Common myeloid progenitor, CD34-positive (primary cell): ENCODE data around the gene EXOC3.

Experiments
- CTCF ChIA-PET: fragments of 350-600 bp; sonication (Branson Sonifier 250); formaldehyde crosslinking; loops from one replicate; lab custom pipeline; 2021; ENCODE audit warnings: antibody characterized with exemption; lab: Charles Lee
- POLR2A ChIA-PET: fragments of 350-600 bp; sonication (Branson Sonifier 250); formaldehyde crosslinking; loops from one replicate; lab custom pipeline; 2021; ENCODE audit warnings: antibody characterized with exemption; lab: Charles Lee
- DNase-seq, 3 donors: peaks; one replicate each; pipeline versions ENCODE4 v3.0.0 to v3.0.0-alpha.2; 2013
- H3K27ac ChIP-seq, 2 experiments: 1 replicate in 1 of 2; 2 replicates in 1 of 2; pipeline ENCODE4 v1.7.0; 2013; ENCODE audit warnings: inconsistent platforms in 2 of 2, low read length in 2 of 2, mild to moderate bottlenecking in 2 of 2, low read depth in 1 of 2, moderate library complexity in 1 of 2; ENCODE audit not compliant: severe bottlenecking in 2 of 2, insufficient read depth in 1 of 2, poor library complexity in 1 of 2
- H3K27me3 ChIP-seq, 5 experiments: replicated peaks in 2 of 5; 1 replicate in 3 of 5; 2 replicates in 2 of 5; pipeline versions ENCODE4 v1.6.1 to v1.7.0; 2013; ENCODE audit warnings: low read length in 4 of 5, mild to moderate bottlenecking in 2 of 5, moderate library complexity in 2 of 5, inconsistent platforms in 1 of 5; ENCODE audit not compliant: insufficient read depth in 5 of 5, control insufficient read depth in 4 of 5
- H3K36me3 ChIP-seq, 4 experiments: 1 replicate in 2 of 4; 2 replicates in 2 of 4; pipeline versions ENCODE4 v1.6.1 to v1.7.0; 2013; ENCODE audit warnings: low read length in 3 of 4, control low read depth in 1 of 4, mild to moderate bottlenecking in 1 of 4; ENCODE audit not compliant: control insufficient read depth in 4 of 4, insufficient read depth in 4 of 4
- H3K4me1 ChIP-seq, 4 experiments: 1 replicate in 3 of 4; 2 replicates in 1 of 4; pipeline versions ENCODE4 v1.6.1 to v1.7.1; 2013; ENCODE audit warnings: low read length in 3 of 4, mild to moderate bottlenecking in 3 of 4, control low read depth in 1 of 4, inconsistent platforms in 1 of 4, moderate library complexity in 1 of 4; ENCODE audit not compliant: control insufficient read depth in 4 of 4, insufficient read depth in 4 of 4; ENCODE audit errors: control extremely low read depth in 1 of 4
- H3K4me3 ChIP-seq, 7 experiments: 1 replicate in 4 of 7; 2 replicates in 3 of 7; pipeline versions ENCODE4 v1.5.1 to v1.7.0; 2013; ENCODE audit warnings: mild to moderate bottlenecking in 7 of 7, low read length in 6 of 7, moderate library complexity in 6 of 7, inconsistent platforms in 2 of 7, low read depth in 2 of 7, control low read depth in 1 of 7; ENCODE audit not compliant: insufficient read depth in 4 of 7, control insufficient read depth in 1 of 7; ENCODE audit errors: extremely low read depth in 1 of 7
- H3K9me3 ChIP-seq, 5 experiments: 1 replicate in 4 of 5; 2 replicates in 1 of 5; pipeline versions ENCODE4 v1.6.1 to v1.7.1; 2013; ENCODE audit warnings: low read length in 4 of 5, mild to moderate bottlenecking in 2 of 5, inconsistent platforms in 1 of 5, low read depth in 1 of 5, moderate library complexity in 1 of 5; ENCODE audit not compliant: control insufficient read depth in 4 of 5, insufficient read depth in 2 of 5; ENCODE audit errors: control extremely low read depth in 1 of 5
- WGBS: methylation state at CpG from one replicate; pipeline ENCODE4 v1.1.5; 2013; ENCODE audit not compliant: insufficient coverage; 5-methylcytosine and 5-hydroxymethylcytosine counted together

Gene EXOC3

GRCh38 chr5:477247-477646 lies 34.3 kb downstream of the EXOC3 start:
- no peaks in the 10 kb centered on the region for H3K9me3 ChIP-seq
- 92% methylated on average over 19 of the region's 19 CpGs for WGBS
- H3K36me3 ChIP-seq = no peaks in the 10 kb centered on the region
- DNase-seq = no peak
- ChIA-PET POLR2A (no interaction called here), CTCF (interaction anchor here (0.6 to 0.8 kb wide), 3 partner anchors 31 to 127 kb away, joined by 3 read pairs; no protein-coding TSS in a partner anchor)
- H3K4me3 ChIP-seq = no peak overlapping the region
- peaks cover 0 to 25% (median 22%) of the 10 kb centered on the region in 4 experiments for H3K4me1 ChIP-seq
- no peak overlapping the region for H3K27ac ChIP-seq
- peaks cover 0 to 37% (median 5%) of the 10 kb centered on the region in 5 experiments for H3K27me3 ChIP-seq

DNA sequence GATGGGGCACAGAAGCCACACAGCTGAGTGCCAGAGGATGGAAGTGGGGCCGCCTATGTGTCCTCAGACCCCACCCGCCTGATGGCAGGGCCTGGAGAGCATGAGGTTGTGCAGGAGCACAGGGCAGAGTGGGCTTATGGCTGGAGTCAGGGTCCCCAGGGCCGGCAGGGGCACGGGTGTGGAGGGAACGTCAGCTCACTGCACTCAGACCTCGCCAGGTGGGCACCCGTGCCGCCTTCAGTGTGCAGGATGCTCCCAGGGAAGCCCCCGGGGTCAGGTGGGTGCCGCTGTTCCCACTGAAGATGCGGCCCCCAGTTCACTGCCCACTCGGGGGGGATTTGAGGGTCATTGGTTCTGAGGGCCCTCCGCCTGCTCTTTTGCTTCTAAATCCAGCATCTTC lies 34.9 kb downstream of the EXOC3 start:
- Histone ChIP-seq H3K9me3 (no peaks in the 10 kb centered on the region), H3K27ac (no peak overlapping the region), H3K4me1 (peaks cover 0 to 27% (median 22%) of the 10 kb centered on the region in 4 experiments), H3K4me3 (no peak overlapping the region), H3K27me3 (peaks cover 0 to 37% (median 5%) of the 10 kb centered on the region in 5 experiments), H3K36me3 (no peaks in the 10 kb centered on the region)
- WGBS = 95% methylated on average over 12 of the region's 13 CpGs
- ChIA-PET POLR2A (no interaction called here), CTCF (interaction anchor here (0.6 kb wide), 1 partner anchor 128 kb away, joined by 3 read pairs; no protein-coding TSS in a partner anchor)
- DNase-seq = no peak

- 83% methylated on average over 4 of the region's 18 CpGs for WGBS
- POLR2A ChIA-PET = no interaction called here
- Histone ChIP-seq H3K4me1 (peaks cover 0 to 32% (median 27%) of the 10 kb centered on the region in 4 experiments), H3K27me3 (peaks cover 0 to 37% (median 5%) of the 10 kb centered on the region in 5 experiments), H3K27ac (no peak overlapping the region), H3K4me3 (no peak overlapping the region), H3K9me3 (no peaks in the 10 kb centered on the region), H3K36me3 (no peaks in the 10 kb centered on the region)
- DNase-seq = no peak
- CTCF ChIA-PET = no interaction called here
These were observed 35.5 kb downstream of the EXOC3 start for GRCh38 chr5:478369-478981.

GRCh38 chr5:478982-479535 lies 36.1 kb downstream of the EXOC3 start:
- H3K4me1 ChIP-seq = peaks cover 0 to 32% (median 26%) of the 10 kb centered on the region in 4 experiments
- H3K27ac ChIP-seq = no peak overlapping the region
- DNase-seq = no peak
- ChIA-PET CTCF (no interaction called here), POLR2A (no interaction called here)
- WGBS = 96% methylated on average over 18 of the region's 18 CpGs
- no peak overlapping the region for H3K4me3 ChIP-seq
- no peaks in the 10 kb centered on the region for H3K9me3 ChIP-seq
- no peaks in the 10 kb centered on the region for H3K36me3 ChIP-seq
- peaks cover 0 to 31% (median 5%) of the 10 kb centered on the region in 5 experiments for H3K27me3 ChIP-seq

DNA sequence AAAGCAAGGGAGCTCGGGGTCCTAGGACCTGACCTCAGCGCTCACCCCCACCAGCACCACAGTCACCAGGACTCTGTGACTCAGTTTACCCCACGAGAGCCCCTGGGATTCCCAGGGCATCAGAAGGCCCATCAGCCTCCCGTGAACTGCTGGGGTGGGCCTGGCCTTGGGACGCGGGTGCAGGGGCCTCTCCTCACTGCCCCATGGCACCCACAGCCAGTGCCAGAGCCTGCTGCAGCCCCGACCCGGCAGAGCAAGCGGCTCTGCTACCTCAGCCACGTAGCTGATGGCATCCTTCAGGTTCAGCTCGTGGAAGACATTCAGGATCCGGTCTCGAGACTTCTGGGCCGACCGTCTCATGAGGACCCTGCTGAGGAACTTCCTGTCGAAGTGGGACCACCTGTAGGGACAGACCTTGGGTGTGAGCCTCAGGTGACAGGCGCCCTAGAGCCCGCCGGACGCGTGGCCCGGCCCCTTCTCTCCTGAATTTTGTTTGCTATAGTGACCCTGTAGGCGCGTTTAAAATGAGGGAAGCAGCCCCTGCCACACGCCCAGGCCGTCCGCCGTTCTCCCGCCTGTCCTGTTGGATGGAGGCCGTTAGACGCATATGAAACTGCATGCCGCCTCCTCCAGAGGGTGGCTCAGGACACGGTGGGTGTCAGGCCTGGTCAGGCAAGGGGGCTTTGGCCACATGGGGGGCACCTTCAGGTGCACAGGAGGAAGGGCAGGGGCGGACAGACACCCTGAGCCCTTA lies 36.8 kb downstream of the EXOC3 start:
- H3K27me3 ChIP-seq = peaks cover 0 to 29% (median 5%) of the 10 kb centered on the region in 5 experiments
- no peak for DNase-seq
- no peak overlapping the region for H3K4me3 ChIP-seq
- H3K4me1 ChIP-seq = peaks cover 0 to 34% (median 30%) of the 10 kb centered on the region in 4 experiments
- H3K9me3 ChIP-seq = no peaks in the 10 kb centered on the region
- H3K27ac ChIP-seq = no peak overlapping the region
- ChIA-PET CTCF (interaction anchor here (0.9 to 1.0 kb wide), 3 partner anchors 31 to 163 kb away, joined by 3 read pairs; no protein-coding TSS in a partner anchor), POLR2A (no interaction called here)
- 95% methylated on average over 33 of the region's 34 CpGs for WGBS
- no peaks in the 10 kb centered on the region for H3K36me3 ChIP-seq

GRCh38 chr5:481347-481746 lies 38.4 kb downstream of the EXOC3 start:
- DNase-seq = no peak
- no peak overlapping the region for H3K27ac ChIP-seq
- ChIA-PET POLR2A (no interaction called here), CTCF (no interaction called here)
- H3K4me3 ChIP-seq = no peak overlapping the region
- no peaks in the 10 kb centered on the region for H3K36me3 ChIP-seq
- WGBS = 90% methylated on average over 21 of the region's 23 CpGs
- H3K27me3 ChIP-seq = peaks cover 0 to 13% (median 0%) of the 10 kb centered on the region in 5 experiments
- H3K4me1 ChIP-seq = peaks cover 2 to 42% (median 36%) of the 10 kb centered on the region in 4 experiments
- peaks cover 0 to under 1% (median 0%) of the 10 kb centered on the region in 5 experiments for H3K9me3 ChIP-seq
